H1 (cell line): ENCODE data around the gene NFXL1. TPM values are rescaled to one million over a fixed set of nuclear protein-coding genes. Genes with fewer than 3 reads are reported as not detected.

Source experiments
- CTCF ChIA-PET: fragments of 300-600 bp; sonication (Branson Sonifier 250); formaldehyde crosslinking; loops from one replicate; lab custom pipeline; 2021; ENCODE audit not compliant: partially characterized antibody; lab: Charles Lee
- POLR2A ChIA-PET: fragments of 300-600 bp; sonication (Branson Sonifier 250); formaldehyde crosslinking; loops from one replicate; lab custom pipeline; 2021; ENCODE audit warnings: inconsistent platforms; ENCODE audit not compliant: partially characterized antibody; lab: Charles Lee
- DNase-seq, 2 experiments: peaks; one replicate each; pipeline versions ENCODE4 v3.0.0 to v3.0.0-alpha.2; 2010 to 2022; ENCODE audit warnings: low spot score in 2 of 2, low read depth in 1 of 2, mixed read lengths in 1 of 2
- FAIRE-seq: peaks from 2 replicates; lab custom pipeline; 2011; peaks lifted over from hg19 to GRCh38; lab: Jason Lieb, UNC
- H2AFZ ChIP-seq: 2 replicates; pipeline ENCODE4 v1.8.1; 2012; ENCODE audit warnings: low read length, inconsistent platforms
- H2AK5ac ChIP-seq: 2 replicates; pipeline ENCODE4 v1.6.1; 2013; ENCODE audit warnings: low read depth, low read length
- H2BK120ac ChIP-seq: replicated peaks from 2 replicates; pipeline ENCODE3; 2013; ENCODE audit warnings: low read depth, low read length, inconsistent platforms
- H2BK12ac ChIP-seq: 2 replicates; pipeline ENCODE4 v1.6.1; 2013; ENCODE audit warnings: low read depth, low read length
- H2BK15ac ChIP-seq: 2 replicates; pipeline ENCODE4 v1.6.1; 2013; ENCODE audit warnings: low read length
- H2BK20ac ChIP-seq: 2 replicates; pipeline ENCODE4 v1.6.1; 2013; ENCODE audit warnings: low read length
- H2BK5ac ChIP-seq: 2 replicates; pipeline ENCODE4 v1.6.1; 2013; ENCODE audit warnings: low read depth, low read length
- H3K14ac ChIP-seq: 2 replicates; pipeline ENCODE4 v1.6.1; 2013; ENCODE audit warnings: inconsistent platforms; ENCODE audit not compliant: insufficient read length
- H3K18ac ChIP-seq: 2 replicates; pipeline ENCODE4 v1.6.1; 2013; ENCODE audit warnings: low read length; ENCODE audit errors: extremely low read depth
- H3K23ac ChIP-seq: 2 replicates; pipeline ENCODE4 v1.6.1; 2013; ENCODE audit warnings: inconsistent platforms; ENCODE audit not compliant: insufficient read length
- H3K23me2 ChIP-seq: 2 replicates; pipeline ENCODE4 v1.6.1; 2013; ENCODE audit warnings: low read depth, low read length
- H3K27ac ChIP-seq: 2 replicates; pipeline ENCODE4 v1.6.1; 2011; ENCODE audit warnings: low read depth, low read length, inconsistent platforms
- H3K27me3 ChIP-seq, 4 experiments: replicated peaks in 1 of 4; 1 replicate in 1 of 4; 2 replicates in 3 of 4; pipeline versions ENCODE4 v1.6.1 to v1.8.1; 2011 to 2013; ENCODE audit warnings: low read length in 3 of 4, mild to moderate bottlenecking in 3 of 4, inconsistent platforms in 2 of 4, mixed read lengths in 2 of 4, moderate library complexity in 1 of 4; ENCODE audit not compliant: control insufficient read depth in 3 of 4, insufficient read depth in 3 of 4; ENCODE audit errors: extremely low read depth in 1 of 4
- H3K36me3 ChIP-seq, 4 experiments: 2 replicates each; pipeline versions ENCODE4 v1.6.1 to v1.8.1; 2011 to 2013; ENCODE audit warnings: mild to moderate bottlenecking in 4 of 4, low read length in 3 of 4, moderate library complexity in 2 of 4, control low read depth in 1 of 4, inconsistent platforms in 1 of 4; ENCODE audit not compliant: insufficient read depth in 4 of 4, control insufficient read depth in 2 of 4
- H3K4ac ChIP-seq: replicated peaks from 2 replicates; pipeline ENCODE3; 2013; ENCODE audit warnings: low read length, low read depth, mixed read lengths, inconsistent platforms; ENCODE audit not compliant: insufficient read length
- H3K4me1 ChIP-seq, 4 experiments: replicated peaks in 1 of 4; 1 replicate in 1 of 4; 2 replicates in 3 of 4; pipeline versions ENCODE4 v1.6.1 to v1.8.1; 2011 to 2013; ENCODE audit warnings: low read length in 3 of 4, inconsistent platforms in 2 of 4, mixed read lengths in 1 of 4; ENCODE audit not compliant: insufficient read depth in 4 of 4, control insufficient read depth in 3 of 4
- H3K4me2 ChIP-seq, 2 experiments: 2 replicates each; pipeline versions ENCODE4 v1.6.1 to v1.8.1; 2011 to 2013; ENCODE audit warnings: low read depth in 2 of 2, low read length in 2 of 2, control low read depth in 1 of 2, inconsistent platforms in 1 of 2, mild to moderate bottlenecking in 1 of 2; ENCODE audit not compliant: insufficient read depth in 1 of 2
- H3K4me3 ChIP-seq, 4 experiments: fragments of 200-600, 300-600 bp in 1 of 4; sonication (generic), shearing (Covaris generic), sonication (Bioruptor Twin) in 1 of 4; 2 replicates each; pipeline versions ENCODE4 v1.5.1 to v1.8.1; 2011 to 2016; ENCODE audit warnings: low read length in 4 of 4, low read depth in 3 of 4, control low read depth in 2 of 4, inconsistent platforms in 2 of 4, mild to moderate bottlenecking in 2 of 4, mixed read lengths in 1 of 4, moderate library complexity in 1 of 4; ENCODE audit not compliant: insufficient read depth in 2 of 4; ENCODE audit errors: extremely low read depth in 1 of 4
- H3K56ac ChIP-seq: replicated peaks from 2 replicates; pipeline ENCODE3; 2013; ENCODE audit warnings: low read depth, mild to moderate bottlenecking, mixed read lengths, low read length, inconsistent platforms; ENCODE audit not compliant: insufficient read length
- H3K79me1 ChIP-seq: 2 replicates; pipeline ENCODE4 v1.6.1; 2013; ENCODE audit warnings: low read depth, low read length, control low read depth
- H3K79me2 ChIP-seq, 2 experiments: 2 replicates each; pipeline versions ENCODE4 v1.6.1 to v1.8.1; 2012 to 2013; ENCODE audit warnings: low read length in 2 of 2, mild to moderate bottlenecking in 2 of 2, inconsistent platforms in 1 of 2; ENCODE audit not compliant: insufficient read depth in 2 of 2, control insufficient read depth in 1 of 2
- H3K9ac ChIP-seq, 4 experiments: replicated peaks in 1 of 4; 1 replicate in 1 of 4; 2 replicates in 3 of 4; pipeline versions ENCODE4 v1.6.1 to v1.8.1; 2011 to 2013; ENCODE audit warnings: low read depth in 3 of 4, low read length in 3 of 4, control low read depth in 2 of 4, mild to moderate bottlenecking in 2 of 4, moderate library complexity in 2 of 4, inconsistent platforms in 1 of 4; ENCODE audit errors: extremely low read depth in 1 of 4
- H3K9me3 ChIP-seq, 2 experiments: 2 replicates each; pipeline versions ENCODE4 v1.6.1 to v1.8.1; 2012 to 2013; ENCODE audit warnings: mild to moderate bottlenecking in 2 of 2, moderate library complexity in 2 of 2, control low read depth in 1 of 2, inconsistent platforms in 1 of 2, low read depth in 1 of 2, low read length in 1 of 2, mixed read lengths in 1 of 2; ENCODE audit not compliant: insufficient read depth in 2 of 2
- H4K20me1 ChIP-seq, 2 experiments: replicated peaks in 1 of 2; 2 replicates each; pipeline versions ENCODE3 to v1.8.1; 2011 to 2013; ENCODE audit warnings: inconsistent platforms in 2 of 2, low read length in 2 of 2, mild to moderate bottlenecking in 1 of 2; ENCODE audit not compliant: insufficient read depth in 2 of 2, control insufficient read depth in 1 of 2
- H4K5ac ChIP-seq: 2 replicates; pipeline ENCODE4 v1.6.1; 2013; ENCODE audit warnings: low read length, low read depth, mixed read lengths, inconsistent platforms; ENCODE audit not compliant: insufficient read length
- H4K8ac ChIP-seq: 2 replicates; pipeline ENCODE4 v1.8.0; 2013; ENCODE audit warnings: mild to moderate bottlenecking, moderate library complexity, low read length, inconsistent platforms; ENCODE audit not compliant: insufficient read depth; ENCODE audit errors: extremely low read depth
- H4K91ac ChIP-seq: replicated peaks from 2 replicates; pipeline ENCODE3; 2013; ENCODE audit warnings: low read length, mixed read lengths, inconsistent platforms; ENCODE audit not compliant: insufficient read length
- BCL11A ChIP-seq, 2 experiments: IDR thresholded peaks; one replicate each; pipeline ENCODE4 v1.6.1; 2011; ENCODE audit warnings: low read depth in 2 of 2, low read length in 2 of 2, mild to moderate bottlenecking in 2 of 2
- CHD2 ChIP-seq: IDR thresholded peaks from 2 replicates; pipeline ENCODE4 v1.6.1; 2012; ENCODE audit warnings: low read length, improper control_type of control experiment
- KDM4A ChIP-seq: IDR thresholded peaks from one replicate; pipeline ENCODE4 v1.7.1; 2012; ENCODE audit warnings: low read depth, mild to moderate bottlenecking, moderate library complexity, low read length, inconsistent platforms; ENCODE audit not compliant: severe bottlenecking
- KDM5A ChIP-seq: fragments of 200-600 bp; IDR thresholded peaks from 2 replicates; pipeline ENCODE4 v1.7.1; 2012; ENCODE audit warnings: mild to moderate bottlenecking, low read length, inconsistent platforms, mixed read lengths
- MAFK ChIP-seq: IDR thresholded peaks from 2 replicates; pipeline ENCODE4 v1.6.1; 2012; ENCODE audit warnings: low read depth, mild to moderate bottlenecking, improper control_type of control experiment, low read length
- SIX5 ChIP-seq: IDR thresholded peaks from 2 replicates; pipeline ENCODE4 v1.6.1; 2011; ENCODE audit warnings: mild to moderate bottlenecking, low read depth, low read length
- SUZ12 ChIP-seq: fragments of 200-600 bp; sonication (generic); IDR thresholded peaks from 2 replicates; pipeline ENCODE4 v1.6.1; 2012; ENCODE audit warnings: mild to moderate bottlenecking, inconsistent platforms, low read length, moderate library complexity, mixed read lengths
- TAF1 ChIP-seq: IDR thresholded peaks from 2 replicates; pipeline ENCODE4 v1.6.1; 2011; ENCODE audit warnings: mild to moderate bottlenecking, low read depth, low read length
- TBP ChIP-seq: IDR thresholded peaks from 2 replicates; pipeline ENCODE4 v1.6.1; 2011; ENCODE audit warnings: low read depth, low read length, improper control_type of control experiment
- ZNF274 ChIP-seq: IDR thresholded peaks from 2 replicates; pipeline ENCODE4 v1.7.0; 2012; ENCODE audit warnings: low read length, borderline replicate concordance; ENCODE audit errors: extremely low read depth
- polyA plus RNA-seq, 7 experiments: library from polyadenylated mRNA; depleted of rRNA in 3 of 7; stranded (reverse) in 5 of 7; unstranded in 2 of 7; fragments of >200 nt in 5 of 7; fragments of 200-250 nt in 2 of 7; gene quantifications; 1 replicate in 5 of 7; 2 replicates in 1 of 7; 4 replicates in 1 of 7; pipeline versions ENCODE4 v1.2.1 to v1.2.3, GENCODE V29; 2011 to 2013; ENCODE audit warnings: missing spikeins in 2 of 7, mixed read lengths in 2 of 7
- total RNA-seq: library from RNA; stranded (reverse); fragmentation: NEBNext Ultra II Directional; extraction: Animal tissue kit (Norgen Biotek cat#: 25700); gene quantifications from 2 replicates; pipeline ENCODE4 v1.2.1, GENCODE V29; 2021
- TF ChIP-seq, protein P1 (sequence below): IDR thresholded peaks from 2 replicates; pipeline ENCODE4 v1.6.1; 2011; ENCODE audit warnings: low read depth, mild to moderate bottlenecking, low read length; ENCODE audit not compliant: insufficient read depth

NFXL1 gene
- total and polyA plus RNA-seq, 2 of the 8 experiments (the other 6 are each of a cell fraction or from before 2014, with no cell fraction given) = 10.0 to 29.5 TPM

DNA sequence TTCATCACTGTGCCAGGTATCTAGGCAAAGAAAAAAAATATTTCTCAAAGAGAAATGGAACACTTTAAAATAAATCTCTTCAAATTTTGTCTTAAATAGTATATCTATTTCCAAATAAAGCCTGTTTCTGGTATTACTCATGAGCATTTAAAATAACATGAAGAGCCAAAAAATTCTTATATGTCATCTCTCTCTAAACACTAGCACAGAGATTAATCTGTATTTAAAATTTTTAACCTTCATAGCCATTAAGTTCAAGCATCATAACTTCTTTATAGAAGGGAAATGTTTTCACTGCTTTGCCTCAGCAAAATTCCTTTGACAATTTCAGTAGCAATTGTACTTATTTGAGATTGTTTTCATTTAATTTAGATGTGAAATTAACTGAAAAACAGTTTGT, 71.4 kb downstream of the NFXL1 start:
- Histone ChIP-seq H3K23ac (no peak overlapping the region), H2BK120ac (no peak overlapping the region), H3K36me3 (peaks cover 0 to 15% (median 3%) of the 10 kb centered on the region in 4 experiments; a peak in 6 of 8 replicates), H3K56ac (no peak overlapping the region), H2BK12ac (no peak overlapping the region), H3K4me3 (no peak overlapping the region), H3K4me1 (peaks cover 0 to 4% (median 0%) of the 10 kb centered on the region in 4 experiments; a peak in 3 of 7 replicates), H3K9ac (no peak overlapping the region), H3K4me2 (no peak overlapping the region), H3K79me2 (no peaks in the 10 kb centered on the region), H3K18ac (no peak overlapping the region), H4K20me1 (peaks cover 2 to 7% of the 10 kb centered on the region in 2 experiments), H2AK5ac (no peak overlapping the region), H2AFZ (no peak overlapping the region), H4K91ac (no peak overlapping the region), H3K23me2 (peaks cover 3% of the 10 kb centered on the region; the same call in 1 of the 2 replicates), H3K9me3 (no peaks in the 10 kb centered on the region), H3K79me1 (no peaks in the 10 kb centered on the region), H3K14ac (no peak overlapping the region), H3K27me3 (peaks cover 0 to 5% (median 2%) of the 10 kb centered on the region in 4 experiments; a peak in 3 of 7 replicates), H4K8ac (no peak overlapping the region), H2BK5ac (no peak overlapping the region), H2BK20ac (no peak overlapping the region), H3K27ac (no peak overlapping the region), H2BK15ac (no peak overlapping the region), H4K5ac (no peak overlapping the region), H3K4ac (no peak overlapping the region)
- DNase-seq = no peak
- CTCF ChIA-PET = interaction anchor here (0.6 to 8.6 kb wide), 5 partner anchors 92 to 352 kb away, joined by 3 to 282 read pairs (median 4); no protein-coding TSS in a partner anchor
- TF ChIP-seq KDM5A = no peak
- no peak for TF ChIP-seq KDM4A
- TF ChIP-seq ZNF274 = no peak
- TF ChIP-seq, protein P1, sequence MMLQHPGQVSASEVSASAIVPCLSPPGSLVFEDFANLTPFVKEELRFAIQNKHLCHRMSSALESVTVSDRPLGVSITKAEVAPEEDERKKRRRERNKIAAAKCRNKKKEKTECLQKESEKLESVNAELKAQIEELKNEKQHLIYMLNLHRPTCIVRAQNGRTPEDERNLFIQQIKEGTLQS = no peak
- no peak for TF ChIP-seq TAF1
- no peak for TF ChIP-seq SIX5
- TF ChIP-seq CHD2 = no peak
- TF ChIP-seq BCL11A (IDR thresholded peaks at IDR 0.05; ENCODE audit: low read depth in 2 of 2, low read length in 2 of 2) = no peak
- TF ChIP-seq MAFK = no peak
- no peak for TF ChIP-seq SUZ12
- no peak for TF ChIP-seq TBP
- FAIRE-seq = no peak
- POLR2A ChIA-PET = interaction anchor here (0.8 kb wide), 1 partner anchor 65 kb away, joined by 3 read pairs; no protein-coding TSS in a partner anchor
